ENCODE results near the gene DPH2.

- TF ChIP-seq EZH2 (IDR thresholded peaks at IDR 0.05; ENCODE audit: insufficient read depth, poor library complexity, severe bottlenecking) (no peak), EZH2phosphoT487 (IDR thresholded peaks at IDR 0.05; ENCODE audit: insufficient read depth, low read depth) (no peak)
Measured at GRCh38 chr1:43951021-43951985, 18.5 kb upstream of the DPH2 start.
